Suprapubic skin (tissue), 4 donors: ENCODE measurements around the gene PSMA7. TPM values are rescaled to one million over a fixed set of nuclear protein-coding genes. Genes with fewer than 3 reads are reported as not detected.

ENCODE experiments used
- DNase-seq, 2 donors: peaks; one replicate each; pipeline ENCODE4 v3.0.0-alpha.2; 2019; ENCODE audit warnings: low spot score in 2 of 2
- H3K27ac ChIP-seq: fragments of 200-600 bp; sonication (generic); one replicate; pipeline ENCODE4 v1.5.1; 2019
- H3K27me3 ChIP-seq: fragments of 200-600 bp; sonication (generic); one replicate; pipeline ENCODE4 v1.5.1; 2019
- H3K36me3 ChIP-seq: fragments of 200-600 bp; sonication (generic); one replicate; pipeline ENCODE4 v1.5.1; 2019
- H3K4me1 ChIP-seq: fragments of 200-600 bp; sonication (generic); one replicate; pipeline ENCODE4 v1.5.1; 2019
- H3K4me3 ChIP-seq: fragments of 200-600 bp; sonication (generic); one replicate; pipeline ENCODE4 v1.5.1; 2019; ENCODE audit warnings: mild to moderate bottlenecking
- H3K9me3 ChIP-seq: fragments of 200-600 bp; sonication (generic); one replicate; pipeline ENCODE4 v1.5.1; 2019
- CTCF ChIP-seq, 2 donors: fragments of 200-600 bp in 1 of 2; fragments of 450-650 bp in 1 of 2; sonication (generic) in 1 of 2; IDR thresholded peaks; one replicate each; pipeline ENCODE4 v1.5.1; 2016 to 2019; ENCODE audit warnings: antibody characterized with exemption in 2 of 2, mild to moderate bottlenecking in 1 of 2, moderate library complexity in 1 of 2
- EP300 ChIP-seq: sonication (generic); formaldehyde crosslinking; IDR thresholded peaks from one replicate; pipeline ENCODE4 v1.6.1; 2017; ENCODE audit warnings: antibody characterized with exemption
- POLR2A ChIP-seq, 2 donors: fragments of 450-650 bp; IDR thresholded peaks; one replicate each; pipeline ENCODE4 v1.6.1; 2017; ENCODE audit warnings: antibody characterized with exemption in 2 of 2, mild to moderate bottlenecking in 2 of 2, moderate library complexity in 2 of 2
- POLR2AphosphoS5 ChIP-seq, 3 donors: sonication (generic); formaldehyde crosslinking; IDR thresholded peaks; one replicate each; pipeline ENCODE4 v1.6.1; 2017; ENCODE audit warnings: antibody characterized with exemption in 3 of 3
- WGBS: methylation state at CpG from one replicate; pipeline ENCODE4 v1.1.5; 2018; 5-methylcytosine and 5-hydroxymethylcytosine counted together
- total RNA-seq, 4 donors: library from RNA; depleted of rRNA; stranded (reverse); fragments of >200 nt; gene quantifications; one replicate each; pipeline ENCODE4 v1.1.0, GENCODE V29; 2016

PSMA7 gene
- total RNA-seq, 4 donors from 2014 or later = 163 to 226 (median 208) TPM

- peak within 1 kb of the TSS; percentile 82 for H3K4me3 ChIP-seq
- no peaks in the 10 kb centered on the region for H3K9me3 ChIP-seq
- peaks cover 23% of the 10 kb centered on the region for H3K36me3 ChIP-seq
- peaks cover 18% of the 10 kb centered on the region for H3K4me1 ChIP-seq
- TF ChIP-seq POLR2AphosphoS5 (IDR thresholded peaks at IDR 0.05) (no peak), CTCF (IDR thresholded peaks at IDR 0.05) (no peak), POLR2A (IDR thresholded peaks at IDR 0.05) (peak in 1 of 2 donors; percentile 41)
- WGBS = 0% methylated on average over 19 of the region's 124 CpGs
- peak within 1 kb of the TSS; percentile 91 for H3K27ac ChIP-seq
- DNase-seq = peak; percentile 95 to 96
- peaks cover 21% of the 10 kb centered on the region for H3K27me3 ChIP-seq
These were observed 21.2 kb downstream of the PSMA7 start, which contains the start of gene LSM14B for GRCh38 chr20:62121776-62122653. Gene LSM14B (plus strand): TSS chr20:62122475. CDS start chr20:62122667, 192 bp downstream.

GRCh38 chr20:62120990-62121775 is 22.0 kb downstream of the PSMA7 start:
- WGBS = 25% methylated on average over 28 of the region's 45 CpGs
- Histone ChIP-seq H3K27me3 (peaks cover 27% of the 10 kb centered on the region), H3K36me3 (peaks cover 16% of the 10 kb centered on the region), H3K4me1 (peaks cover 18% of the 10 kb centered on the region), H3K27ac (peak overlapping the region; percentile 91), H3K9me3 (no peaks in the 10 kb centered on the region), H3K4me3 (peak overlapping the region; percentile 82)
- DNase-seq = peak in 1 of 2 donors; percentile 75
- TF ChIP-seq POLR2A (IDR thresholded peaks at IDR 0.05) (peak in 1 of 2 donors; percentile 51), POLR2AphosphoS5 (IDR thresholded peaks at IDR 0.05) (no peak), EP300 (no peak)

- TF ChIP-seq EP300 (no peak), POLR2AphosphoS5 (IDR thresholded peaks at IDR 0.05) (no peak), POLR2A (IDR thresholded peaks at IDR 0.05) (no peak), CTCF (IDR thresholded peaks at IDR 0.05) (no peak)
- DNase-seq = no peak
- 97% methylated on average over 5 of the region's 5 CpGs for WGBS
- Histone ChIP-seq H3K27ac (no peak overlapping the region), H3K9me3 (no peaks in the 10 kb centered on the region), H3K4me3 (no peak overlapping the region), H3K4me1 (peaks cover 18% of the 10 kb centered on the region), H3K36me3 (peaks cover 7% of the 10 kb centered on the region), H3K27me3 (peaks cover 31% of the 10 kb centered on the region)
These were observed 22.8 kb downstream of the PSMA7 start for GRCh38 chr20:62120365-62120762.

- Histone ChIP-seq H3K27me3 (peaks cover 35% of the 10 kb centered on the region), H3K9me3 (no peaks in the 10 kb centered on the region), H3K4me3 (no peak overlapping the region), H3K4me1 (peaks cover 18% of the 10 kb centered on the region), H3K36me3 (peaks cover 1% of the 10 kb centered on the region), H3K27ac (no peak overlapping the region)
- 89% methylated on average over 3 of the region's 10 CpGs for WGBS
- TF ChIP-seq POLR2AphosphoS5 (IDR thresholded peaks at IDR 0.05) (no peak), CTCF (IDR thresholded peaks at IDR 0.05) (no peak), EP300 (no peak), POLR2A (IDR thresholded peaks at IDR 0.05) (no peak)
- DNase-seq = no peak
These were observed 23.4 kb downstream of the PSMA7 start for GRCh38 chr20:62119591-62120364.

GRCh38 chr20:62119115-62119514 is 24.1 kb downstream of the PSMA7 start:
- 88% methylated on average over 4 of the region's 5 CpGs for WGBS
- TF ChIP-seq POLR2AphosphoS5 (IDR thresholded peaks at IDR 0.05) (no peak), CTCF (IDR thresholded peaks at IDR 0.05) (no peak), EP300 (no peak), POLR2A (IDR thresholded peaks at IDR 0.05) (no peak)
- H3K27me3 ChIP-seq = peaks cover 39% of the 10 kb centered on the region

More at GRCh38 chr20:62119115-62119514, 24.1 kb downstream of the PSMA7 start:
- peaks cover 13% of the 10 kb centered on the region for H3K4me1 ChIP-seq
- no peak for DNase-seq
- H3K9me3 ChIP-seq = no peaks in the 10 kb centered on the region
- H3K4me3 ChIP-seq = no peak overlapping the region
- H3K27ac ChIP-seq = no peak overlapping the region
- no peaks in the 10 kb centered on the region for H3K36me3 ChIP-seq
